Astrocyte (in vitro differentiated cells and primary cell): ENCODE measurements around the gene DTNBP1. TPM values are rescaled to one million over a fixed set of nuclear protein-coding genes. Genes with fewer than 3 reads are reported as not detected.

Source experiments
- DNase-seq: peaks from one replicate; pipeline ENCODE4 v3.0.0-alpha.2; 2010; ENCODE audit warnings: low read depth
- FAIRE-seq: peaks from 2 replicates; lab custom pipeline; 2011; peaks lifted over from hg19 to GRCh38; lab: Jason Lieb, UNC
- H2AFZ ChIP-seq: 2 replicates; pipeline ENCODE4 v1.6.0; 2012; ENCODE audit warnings: low read depth, low read length, inconsistent platforms
- H3K27ac ChIP-seq: 2 replicates; pipeline ENCODE4 v1.5.1; 2011; ENCODE audit warnings: low read depth, low read length, inconsistent platforms
- H3K27me3 ChIP-seq: 2 replicates; pipeline ENCODE4 v1.6.0; 2011; ENCODE audit warnings: low read length, inconsistent platforms; ENCODE audit not compliant: insufficient read depth
- H3K36me3 ChIP-seq: 2 replicates; pipeline ENCODE4 v1.5.1; 2011; ENCODE audit warnings: low read length, inconsistent platforms; ENCODE audit not compliant: insufficient read depth
- H3K4me1 ChIP-seq: 2 replicates; pipeline ENCODE4 v1.5.1; 2011; ENCODE audit warnings: low read length, inconsistent platforms; ENCODE audit not compliant: insufficient read depth
- H3K4me2 ChIP-seq: 2 replicates; pipeline ENCODE4 v1.6.0; 2012; ENCODE audit warnings: low read length, inconsistent platforms
- H3K4me3 ChIP-seq: 2 replicates; pipeline ENCODE4 v1.5.1; 2011; ENCODE audit warnings: low read depth, mild to moderate bottlenecking, low read length, inconsistent platforms; ENCODE audit not compliant: insufficient read depth
- H3K79me2 ChIP-seq: 2 replicates; pipeline ENCODE4 v1.6.0; 2012; ENCODE audit warnings: mild to moderate bottlenecking, low read length, inconsistent platforms; ENCODE audit not compliant: insufficient read depth
- H3K9ac ChIP-seq: 2 replicates; pipeline ENCODE4 v1.6.0; 2012; ENCODE audit warnings: mild to moderate bottlenecking, low read length, inconsistent platforms
- H3K9me3 ChIP-seq: 2 replicates; pipeline ENCODE4 v1.5.1; 2012; ENCODE audit warnings: low read depth, mild to moderate bottlenecking, low read length, inconsistent platforms; ENCODE audit not compliant: insufficient read depth
- H4K20me1 ChIP-seq: 2 replicates; pipeline ENCODE4 v1.6.0; 2012; ENCODE audit warnings: low read length, inconsistent platforms; ENCODE audit not compliant: insufficient read depth
- H3K27ac Mint-ChIP-seq: one replicate; pipeline ENCODE4 v1.8.0; 2021; ENCODE audit warnings: mild to moderate bottlenecking, mixed read lengths; ENCODE audit not compliant: unreplicated experiment
- H3K27me3 Mint-ChIP-seq: one replicate; pipeline ENCODE4 v1.8.0; 2021; ENCODE audit warnings: low read depth, mixed read lengths; ENCODE audit not compliant: unreplicated experiment
- H3K36me3 Mint-ChIP-seq: one replicate; pipeline ENCODE4 v1.8.0; 2021; ENCODE audit warnings: low read depth, mixed read lengths; ENCODE audit not compliant: unreplicated experiment
- H3K4me1 Mint-ChIP-seq: one replicate; pipeline ENCODE4 v1.8.0; 2021; ENCODE audit warnings: low read depth, mixed read lengths; ENCODE audit not compliant: unreplicated experiment
- H3K4me3 Mint-ChIP-seq: one replicate; pipeline ENCODE4 v1.8.0; 2021; ENCODE audit warnings: mild to moderate bottlenecking, moderate library complexity, mixed read lengths; ENCODE audit not compliant: unreplicated experiment
- H3K9me3 Mint-ChIP-seq: one replicate; pipeline ENCODE4 v1.8.0; 2021; ENCODE audit warnings: mild to moderate bottlenecking, mixed read lengths; ENCODE audit not compliant: unreplicated experiment
- EZH2 ChIP-seq: IDR thresholded peaks from 2 replicates; pipeline ENCODE4 v1.6.1; 2012; ENCODE audit warnings: mild to moderate bottlenecking, low read length, inconsistent platforms; ENCODE audit not compliant: insufficient read depth
- total RNA-seq: library from RNA; stranded (reverse); gene quantifications from 2 replicates; pipeline ENCODE4 v1.2.1, GENCODE V29; 2021
- TF ChIP-seq, protein P1 (sequence below): IDR thresholded peaks from 2 replicates; pipeline ENCODE4 v1.5.1; 2011; ENCODE audit warnings: low read depth, mild to moderate bottlenecking, inconsistent platforms, low read length, moderate library complexity; ENCODE audit not compliant: insufficient read depth

The DTNBP1 gene
- total RNA-seq, 1 donor from 2014 or later: 13.0 TPM

- Histone ChIP-seq H3K9ac (no peak overlapping the region), H2AFZ (no peak overlapping the region), H3K4me2 (no peak overlapping the region), H3K27ac (no peak overlapping the region), H3K4me3 (no peak overlapping the region), H3K79me2 (no peaks in the 10 kb centered on the region), H4K20me1 (peaks cover 6% of the 10 kb centered on the region), H3K9me3 (peaks cover 5% of the 10 kb centered on the region), H3K36me3 (peaks cover 21% of the 10 kb centered on the region), H3K4me1 (no peaks in the 10 kb centered on the region), H3K27me3 (no peaks in the 10 kb centered on the region)
- Mint-ChIP-seq H3K36me3 (peaks cover 51% of the 10 kb centered on the region), H3K27ac (no peak overlapping the region), H3K9me3 (peaks cover 7% of the 10 kb centered on the region), H3K27me3 (no peaks in the 10 kb centered on the region), H3K4me3 (no peak overlapping the region), H3K4me1 (peaks cover 2% of the 10 kb centered on the region)
- no peak for FAIRE-seq
- TF ChIP-seq EZH2: no peak
- TF ChIP-seq, protein P1, sequence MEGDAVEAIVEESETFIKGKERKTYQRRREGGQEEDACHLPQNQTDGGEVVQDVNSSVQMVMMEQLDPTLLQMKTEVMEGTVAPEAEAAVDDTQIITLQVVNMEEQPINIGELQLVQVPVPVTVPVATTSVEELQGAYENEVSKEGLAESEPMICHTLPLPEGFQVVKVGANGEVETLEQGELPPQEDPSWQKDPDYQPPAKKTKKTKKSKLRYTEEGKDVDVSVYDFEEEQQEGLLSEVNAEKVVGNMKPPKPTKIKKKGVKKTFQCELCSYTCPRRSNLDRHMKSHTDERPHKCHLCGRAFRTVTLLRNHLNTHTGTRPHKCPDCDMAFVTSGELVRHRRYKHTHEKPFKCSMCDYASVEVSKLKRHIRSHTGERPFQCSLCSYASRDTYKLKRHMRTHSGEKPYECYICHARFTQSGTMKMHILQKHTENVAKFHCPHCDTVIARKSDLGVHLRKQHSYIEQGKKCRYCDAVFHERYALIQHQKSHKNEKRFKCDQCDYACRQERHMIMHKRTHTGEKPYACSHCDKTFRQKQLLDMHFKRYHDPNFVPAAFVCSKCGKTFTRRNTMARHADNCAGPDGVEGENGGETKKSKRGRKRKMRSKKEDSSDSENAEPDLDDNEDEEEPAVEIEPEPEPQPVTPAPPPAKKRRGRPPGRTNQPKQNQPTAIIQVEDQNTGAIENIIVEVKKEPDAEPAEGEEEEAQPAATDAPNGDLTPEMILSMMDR: no peak
- DNase-seq: no peak
Measured at GRCh38 chr6:15523679-15524630, 138.9 kb downstream of the DTNBP1 start.

- H4K20me1 ChIP-seq: peaks cover 7% of the 10 kb centered on the region
- no peak overlapping the region for H3K4me3 ChIP-seq
- no peaks in the 10 kb centered on the region for H3K4me1 ChIP-seq
- Mint-ChIP-seq H3K27me3 (no peaks in the 10 kb centered on the region), H3K4me3 (no peak overlapping the region), H3K9me3 (peaks cover 6% of the 10 kb centered on the region), H3K36me3 (peaks cover 44% of the 10 kb centered on the region), H3K27ac (no peak overlapping the region), H3K4me1 (peaks cover 7% of the 10 kb centered on the region)
- no peaks in the 10 kb centered on the region for H3K79me2 ChIP-seq
- no peaks in the 10 kb centered on the region for H3K27me3 ChIP-seq
- no peak overlapping the region for H3K9ac ChIP-seq
- H3K27ac ChIP-seq: no peak overlapping the region
- DNase-seq (no peak), FAIRE-seq (no peak)
- peaks cover 21% of the 10 kb centered on the region for H3K36me3 ChIP-seq
- no peak overlapping the region for H3K4me2 ChIP-seq
- peaks cover 2% of the 10 kb centered on the region for H3K9me3 ChIP-seq
- H2AFZ ChIP-seq: no peak overlapping the region
- TF ChIP-seq, protein P1: no peak
- no peak for TF ChIP-seq EZH2
Measured at GRCh38 chr6:15522856-15523529, 139.8 kb downstream of the DTNBP1 start.
